Neural progenitor cell (in vitro differentiated cells): Measurements from ENCODE around the gene PAM. TPM values are rescaled to one million over a fixed set of nuclear protein-coding genes. Genes with fewer than 3 reads are reported as not detected.

Experiments used
- DNase-seq: peaks from one replicate; pipeline ENCODE4 v3.0.0-alpha.2; 2016; ENCODE audit warnings: low spot score
- H2AFZ ChIP-seq: fragments of 200-600 bp; sonication (generic); replicated peaks from 2 replicates; pipeline ENCODE4 v1.6.1; 2016; ENCODE audit warnings: antibody characterized with exemption
- H3F3A ChIP-seq: fragments of 200-600 bp; sonication (generic); 2 replicates; pipeline ENCODE4 v1.6.1; 2016; ENCODE audit warnings: antibody characterized with exemption, low read depth
- H3K27ac ChIP-seq: fragments of 200-600 bp; sonication (generic); 2 replicates; pipeline ENCODE4 v1.5.1; 2016; ENCODE audit warnings: mild to moderate bottlenecking
- H3K27me3 ChIP-seq: fragments of 200-600 bp; sonication (generic); 2 replicates; pipeline ENCODE4 v1.6.1; 2016; ENCODE audit warnings: mild to moderate bottlenecking, moderate library complexity
- H3K36me3 ChIP-seq: fragments of 200-600 bp; sonication (generic); 2 replicates; pipeline ENCODE4 v1.5.1; 2016
- H3K4me1 ChIP-seq: fragments of 200-600 bp; sonication (generic); 2 replicates; pipeline ENCODE4 v1.6.1; 2016; ENCODE audit warnings: mixed run types
- H3K4me2 ChIP-seq: fragments of 200-600 bp; sonication (generic); 2 replicates; pipeline ENCODE4 v1.6.1; 2016
- H3K4me3 ChIP-seq: fragments of 200-600 bp; sonication (generic); 2 replicates; pipeline ENCODE4 v1.5.1; 2016
- H3K79me2 ChIP-seq: fragments of 200-600 bp; sonication (generic); 2 replicates; pipeline ENCODE4 v1.6.1; 2016; ENCODE audit warnings: low read depth
- H3K9ac ChIP-seq: fragments of 200-600 bp; sonication (generic); 2 replicates; pipeline ENCODE4 v1.6.1; 2016
- H3K9me3 ChIP-seq: fragments of 200-600 bp; sonication (generic); 2 replicates; pipeline ENCODE4 v1.5.1; 2016; ENCODE audit warnings: low read depth
- H4K20me1 ChIP-seq: fragments of 200-600 bp; sonication (generic); 2 replicates; pipeline ENCODE4 v1.6.1; 2016; ENCODE audit warnings: low read depth
- H3K27ac Mint-ChIP-seq: 3 replicates; pipeline ENCODE4 v1.8.0; 2021; ENCODE audit warnings: mixed read lengths
- H3K27me3 Mint-ChIP-seq: 2 replicates; pipeline ENCODE4 v1.8.0; 2022; ENCODE audit warnings: low read depth, mild to moderate bottlenecking, inconsistent platforms, moderate library complexity, mixed read lengths; ENCODE audit not compliant: insufficient read depth
- H3K36me3 Mint-ChIP-seq: 3 replicates; pipeline ENCODE4 v1.8.0; 2021; ENCODE audit warnings: mixed read lengths
- H3K4me1 Mint-ChIP-seq: 3 replicates; pipeline ENCODE4 v1.8.0; 2021; ENCODE audit warnings: mixed read lengths
- H3K4me3 Mint-ChIP-seq: 3 replicates; pipeline ENCODE4 v1.8.0; 2021; ENCODE audit warnings: mild to moderate bottlenecking, moderate library complexity, mixed read lengths
- H3K9me3 Mint-ChIP-seq: 3 replicates; pipeline ENCODE4 v1.8.0; 2020; ENCODE audit warnings: mixed read lengths
- CTCF ChIP-seq: fragments of 200-600 bp; sonication (generic); IDR thresholded peaks from 2 replicates; pipeline ENCODE4 v1.5.1; 2017; ENCODE audit warnings: antibody characterized with exemption, mild to moderate bottlenecking
- EZH2 ChIP-seq: fragments of 200-600 bp; sonication (generic); IDR thresholded peaks from 2 replicates; pipeline ENCODE4 v1.6.1; 2017; ENCODE audit warnings: antibody characterized with exemption, mild to moderate bottlenecking, moderate library complexity
- EZH2phosphoT487 ChIP-seq: fragments of 200-600 bp; sonication (generic); IDR thresholded peaks from 2 replicates; pipeline ENCODE4 v1.6.1; 2017; ENCODE audit warnings: antibody characterized with exemption
- total RNA-seq: library from RNA; depleted of rRNA; stranded (reverse); fragments of >200 nt; gene quantifications from 2 replicates; pipeline ENCODE4 v1.2.3, GENCODE V29; 2015; ENCODE audit warnings: low replicate concordance

The PAM gene
- total RNA-seq, 1 donor from 2014 or later: 246 TPM

- Histone ChIP-seq H3K9ac (no peak overlapping the region), H2AFZ (no peak overlapping the region), H3K27ac (no peak overlapping the region), H3K4me1 (peaks cover 18% of the 10 kb centered on the region), H3K79me2 (no peaks in the 10 kb centered on the region), H3F3A (peaks cover 31% of the 10 kb centered on the region), H3K9me3 (no peaks in the 10 kb centered on the region), H4K20me1 (no peaks in the 10 kb centered on the region), H3K4me2 (no peak overlapping the region), H3K27me3 (no peaks in the 10 kb centered on the region), H3K4me3 (no peak overlapping the region), H3K36me3 (no peaks in the 10 kb centered on the region)
- no peak overlapping the region for H3K4me3 Mint-ChIP-seq
- TF ChIP-seq EZH2: no peak
- no peak for TF ChIP-seq EZH2phosphoT487
- TF ChIP-seq CTCF: no peak
- peaks cover 6% of the 10 kb centered on the region for H3K36me3 Mint-ChIP-seq
- no peak for DNase-seq
- no peak overlapping the region for H3K27ac Mint-ChIP-seq
- no peaks in the 10 kb centered on the region for H3K9me3 Mint-ChIP-seq
- H3K4me1 Mint-ChIP-seq: peaks cover 13% of the 10 kb centered on the region
- H3K27me3 Mint-ChIP-seq: no peaks in the 10 kb centered on the region
These were observed 104.9 kb downstream of the PAM start for GRCh38 chr5:102860035-102860434.

GRCh38 chr5:102863058-102863457, 108.0 kb downstream of the PAM start:
- H3K27ac Mint-ChIP-seq: no peak overlapping the region
- H3K79me2 ChIP-seq: peaks cover 19% of the 10 kb centered on the region
- H3K27me3 Mint-ChIP-seq: no peaks in the 10 kb centered on the region
- TF ChIP-seq EZH2: no peak
- H3K4me3 ChIP-seq: no peak overlapping the region
- no peaks in the 10 kb centered on the region for H4K20me1 ChIP-seq
- no peak overlapping the region for H2AFZ ChIP-seq
- peak overlapping the region; percentile 17 for H3K27ac ChIP-seq
- no peaks in the 10 kb centered on the region for H3K9me3 ChIP-seq
- no peak overlapping the region for H3K9ac ChIP-seq
- H3K4me3 Mint-ChIP-seq: no peak overlapping the region
- no peaks in the 10 kb centered on the region for H3K36me3 ChIP-seq
- no peaks in the 10 kb centered on the region for H3K27me3 ChIP-seq
- no peaks in the 10 kb centered on the region for H3K9me3 Mint-ChIP-seq
- H3K36me3 Mint-ChIP-seq: peaks cover 6% of the 10 kb centered on the region
- peaks cover 33% of the 10 kb centered on the region for H3K4me1 ChIP-seq
- H3K4me2 ChIP-seq: no peak overlapping the region
- peaks cover 53% of the 10 kb centered on the region for H3F3A ChIP-seq
- no peak for DNase-seq
- peaks cover 24% of the 10 kb centered on the region for H3K4me1 Mint-ChIP-seq

- TF ChIP-seq CTCF: no peak
- TF ChIP-seq EZH2: no peak
- TF ChIP-seq EZH2phosphoT487: no peak
- H3K79me2 ChIP-seq: peaks cover 28% of the 10 kb centered on the region
- H3K9me3 ChIP-seq: no peaks in the 10 kb centered on the region
- no peaks in the 10 kb centered on the region for H3K27me3 ChIP-seq
- no peaks in the 10 kb centered on the region for H3K36me3 ChIP-seq
- DNase-seq: peak; percentile 23
- Mint-ChIP-seq H3K9me3 (no peaks in the 10 kb centered on the region), H3K27ac (peak overlapping the region; percentile 34), H3K36me3 (peaks cover 8% of the 10 kb centered on the region), H3K4me1 (peaks cover 30% of the 10 kb centered on the region), H3K27me3 (no peaks in the 10 kb centered on the region), H3K4me3 (peak overlapping the region; percentile 34)
- no peak overlapping the region for H2AFZ ChIP-seq
- H3K27ac ChIP-seq: peak overlapping the region; percentile 95
- no peak overlapping the region for H3K9ac ChIP-seq
- H3K4me1 ChIP-seq: peaks cover 39% of the 10 kb centered on the region
- no peak overlapping the region for H3K4me3 ChIP-seq
- peak overlapping the region; percentile 89 for H3K4me2 ChIP-seq
- peaks cover 53% of the 10 kb centered on the region for H3F3A ChIP-seq
- no peaks in the 10 kb centered on the region for H4K20me1 ChIP-seq
These were observed 108.9 kb downstream of the PAM start for GRCh38 chr5:102863764-102864560.

GRCh38 chr5:102865171-102865509, 110.0 kb downstream of the PAM start:
- no peaks in the 10 kb centered on the region for H3K36me3 ChIP-seq
- peak overlapping the region; percentile 89 for H3K4me2 ChIP-seq
- Mint-ChIP-seq H3K27me3 (no peaks in the 10 kb centered on the region), H3K27ac (peak overlapping the region; percentile 91), H3K4me1 (peaks cover 32% of the 10 kb centered on the region), H3K9me3 (no peaks in the 10 kb centered on the region), H3K36me3 (peaks cover 15% of the 10 kb centered on the region), H3K4me3 (peak overlapping the region; percentile 85)
- H3K9ac ChIP-seq: no peak overlapping the region
- peak overlapping the region; percentile 75 for H3K4me3 ChIP-seq
- peaks cover 40% of the 10 kb centered on the region for H3K79me2 ChIP-seq
- H4K20me1 ChIP-seq: no peaks in the 10 kb centered on the region
- peak overlapping the region; percentile 92 for H2AFZ ChIP-seq
- H3K9me3 ChIP-seq: no peaks in the 10 kb centered on the region
- no peaks in the 10 kb centered on the region for H3K27me3 ChIP-seq
- no peak for TF ChIP-seq EZH2phosphoT487
- no peak for TF ChIP-seq EZH2
- TF ChIP-seq CTCF: no peak
- DNase-seq: peak; percentile 70
- H3K27ac ChIP-seq: peak overlapping the region; percentile 95
- H3K4me1 ChIP-seq: peaks cover 39% of the 10 kb centered on the region
- H3F3A ChIP-seq: peaks cover 53% of the 10 kb centered on the region
